ENCODE data around the gene C15orf40.

C15orf40 gene

GRCh38 chr15:82963471-82964341, 47.7 kb downstream of the C15orf40 start:
- TF ChIP-seq CTCF (IDR thresholded peaks at IDR 0.05), result no peak

GRCh38 chr15:82960766-82961165, 50.7 kb downstream of the C15orf40 start:
- no peak for TF ChIP-seq CTCF (IDR thresholded peaks at IDR 0.05)

DNA sequence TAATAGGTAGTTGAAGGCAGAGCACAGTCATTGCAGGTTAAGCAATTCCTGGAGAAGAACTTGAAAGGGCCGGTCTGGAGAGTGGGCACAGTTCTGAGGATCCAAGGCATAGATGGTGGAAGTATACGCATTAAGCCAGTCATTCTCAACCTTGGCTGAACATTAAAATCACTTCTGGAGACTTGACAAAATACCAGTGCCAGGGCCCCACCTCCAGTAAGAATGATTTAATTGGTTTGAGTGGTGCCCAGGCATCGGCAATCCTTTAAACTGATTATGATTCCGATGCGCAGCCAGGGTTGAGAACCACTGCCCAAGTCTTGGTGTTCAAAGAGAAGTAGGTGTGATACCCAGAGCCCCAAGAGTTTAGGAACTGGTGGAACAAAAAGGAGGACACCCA, 52.0 kb downstream of the C15orf40 start:
- TF ChIP-seq CTCF (IDR thresholded peaks at IDR 0.05), result no peak

DNA sequence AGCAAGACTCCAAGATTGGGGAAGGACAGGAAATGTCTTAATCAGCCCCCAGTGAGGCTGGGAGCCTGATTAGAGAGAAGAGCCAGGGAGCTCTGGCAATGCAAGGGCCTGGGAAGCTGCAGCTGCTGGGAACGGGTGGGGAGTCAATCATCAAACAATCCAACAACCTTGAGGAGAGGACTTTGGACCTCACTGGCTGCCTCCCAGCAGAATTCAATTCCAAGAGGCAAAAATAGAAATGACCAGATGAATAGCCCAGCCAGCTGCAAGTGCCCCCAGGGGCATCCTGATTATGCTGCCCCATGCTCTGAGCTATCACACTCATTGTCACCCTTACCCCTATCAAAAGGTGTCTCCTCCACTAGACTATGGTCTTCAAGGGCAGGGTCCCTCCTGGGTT, 52.8 kb downstream of the C15orf40 start:
- no peak for TF ChIP-seq CTCF (IDR thresholded peaks at IDR 0.05)

DNA sequence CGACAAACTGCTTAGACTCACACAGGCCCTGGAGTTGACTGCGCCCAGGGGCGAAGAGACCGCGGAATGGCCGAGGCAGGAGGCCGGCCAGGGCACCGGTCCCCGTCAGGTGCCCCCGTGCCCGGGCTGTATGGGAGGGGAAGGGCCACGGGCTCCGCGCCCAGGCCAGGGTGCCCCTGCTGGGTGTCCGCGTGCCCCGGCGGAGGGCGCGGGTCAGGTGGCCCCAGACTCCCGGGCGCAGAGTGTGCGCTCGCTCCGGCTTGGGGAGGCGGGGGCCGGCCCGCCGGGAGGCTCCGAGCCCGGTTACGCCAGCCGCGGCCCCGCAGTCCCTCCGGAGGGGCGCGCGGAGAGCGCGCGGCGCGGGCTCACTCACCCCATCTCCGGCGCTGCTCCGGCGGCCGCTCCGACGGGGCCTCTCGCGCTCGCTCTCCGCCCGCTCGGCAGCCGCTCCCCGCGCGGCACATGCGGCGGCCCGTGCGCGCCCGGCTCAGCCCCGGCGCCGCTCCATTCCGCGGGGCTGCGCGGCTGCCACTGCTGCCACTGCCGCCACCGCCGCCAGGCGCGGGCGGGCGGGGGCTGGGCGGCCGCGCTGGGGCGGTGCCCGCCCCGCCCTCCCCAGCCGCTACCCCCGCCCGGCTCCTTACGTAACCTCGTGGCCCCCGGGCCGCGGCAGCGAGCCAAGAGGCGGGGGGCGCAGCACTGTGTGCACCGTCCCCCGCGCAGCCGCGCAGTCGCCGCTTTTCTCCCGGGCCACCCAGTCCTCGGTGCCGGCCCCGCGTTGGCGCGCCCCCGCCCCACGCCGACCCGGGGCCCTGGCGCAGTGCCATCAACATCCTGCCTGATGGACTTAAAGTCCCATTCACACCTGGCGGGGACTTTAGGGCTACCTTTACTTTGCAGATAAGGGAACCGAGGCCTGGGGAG, 59.0 kb downstream of the C15orf40 start, which contains the start of gene HOMER2:
Gene HOMER2 (minus strand): TSS at position 563 of the 924 bp plus-strand sequence. CDS start 185 bp downstream, at position 378.
- TF ChIP-seq CTCF (IDR thresholded peaks at IDR 0.05), result no peak

- TF ChIP-seq CTCF (IDR thresholded peaks at IDR 0.05), result no peak
These were observed 59.8 kb downstream of the C15orf40 start for GRCh38 chr15:82951472-82952157.

- no peak for TF ChIP-seq CTCF (IDR thresholded peaks at IDR 0.05)
These were observed 60.6 kb downstream of the C15orf40 start for GRCh38 chr15:82950746-82951370.

Data from LNCAP (cell line).